Trophoblast cell (in vitro differentiated cells and primary cell): ENCODE results near the gene CACNA1I.

Experiments used
- DNase-seq, 2 donors: peaks; one replicate each; pipeline ENCODE4 v3.0.0-alpha.2; 2016
- H2AFZ ChIP-seq: 2 replicates; pipeline ENCODE4 v1.6.1; 2013; ENCODE audit warnings: low read length, moderate library complexity, mild to moderate bottlenecking; ENCODE audit not compliant: insufficient read depth, poor library complexity
- H2AK5ac ChIP-seq: 2 replicates; pipeline ENCODE4 v1.6.1; 2013; ENCODE audit warnings: mild to moderate bottlenecking, low read length
- H2BK120ac ChIP-seq: 2 replicates; pipeline ENCODE4 v1.6.1; 2013; ENCODE audit warnings: low read length, mild to moderate bottlenecking, moderate library complexity; ENCODE audit not compliant: insufficient read depth, poor library complexity
- H2BK12ac ChIP-seq: 2 replicates; pipeline ENCODE4 v1.6.1; 2013; ENCODE audit warnings: mild to moderate bottlenecking, low read length, moderate library complexity
- H2BK5ac ChIP-seq: 2 replicates; pipeline ENCODE4 v1.6.1; 2013; ENCODE audit warnings: low read length, low read depth, moderate library complexity, mild to moderate bottlenecking; ENCODE audit not compliant: poor library complexity
- H3K14ac ChIP-seq: 2 replicates; pipeline ENCODE4 v1.6.1; 2013; ENCODE audit warnings: mild to moderate bottlenecking, low read length
- H3K18ac ChIP-seq: 2 replicates; pipeline ENCODE4 v1.6.1; 2013; ENCODE audit warnings: mild to moderate bottlenecking, low read length
- H3K23ac ChIP-seq: 2 replicates; pipeline ENCODE4 v1.6.1; 2013; ENCODE audit warnings: low read length
- H3K27ac ChIP-seq: 2 replicates; pipeline ENCODE4 v1.5.1; 2013; ENCODE audit warnings: low read depth, mild to moderate bottlenecking, inconsistent platforms, low read length, moderate library complexity
- H3K27me3 ChIP-seq: 2 replicates; pipeline ENCODE4 v1.6.1; 2013; ENCODE audit warnings: inconsistent platforms, mild to moderate bottlenecking, low read length, moderate library complexity; ENCODE audit not compliant: insufficient read depth
- H3K36me3 ChIP-seq, 2 experiments: 1 replicate in 1 of 2; 2 replicates in 1 of 2; pipeline ENCODE4 v1.6.1; 2013; ENCODE audit warnings: low read length in 2 of 2, mild to moderate bottlenecking in 2 of 2, moderate library complexity in 1 of 2; ENCODE audit not compliant: insufficient read depth in 2 of 2, control insufficient read depth in 1 of 2
- H3K4ac ChIP-seq: 2 replicates; pipeline ENCODE4 v1.6.1; 2013; ENCODE audit warnings: low read depth, mild to moderate bottlenecking, low read length, moderate library complexity
- H3K4me1 ChIP-seq, 2 experiments: 1 replicate in 1 of 2; 2 replicates in 1 of 2; pipeline ENCODE4 v1.6.1; 2013; ENCODE audit warnings: low read length in 2 of 2, mild to moderate bottlenecking in 2 of 2, moderate library complexity in 1 of 2; ENCODE audit not compliant: insufficient read depth in 2 of 2, control insufficient read depth in 1 of 2
- H3K4me2 ChIP-seq: 2 replicates; pipeline ENCODE4 v1.6.1; 2013; ENCODE audit warnings: inconsistent platforms, mild to moderate bottlenecking, low read length, moderate library complexity
- H3K4me3 ChIP-seq: 2 replicates; pipeline ENCODE4 v1.5.1; 2013; ENCODE audit warnings: mild to moderate bottlenecking, low read depth, low read length, inconsistent platforms
- H3K79me1 ChIP-seq: one replicate; pipeline ENCODE4 v1.6.1; 2013; ENCODE audit warnings: low read length
- H3K79me2 ChIP-seq: 2 replicates; pipeline ENCODE4 v1.6.1; 2013; ENCODE audit warnings: low read length, mild to moderate bottlenecking; ENCODE audit not compliant: control insufficient read depth, insufficient read depth, poor library complexity
- H3K9ac ChIP-seq: 2 replicates; pipeline ENCODE4 v1.6.1; 2013; ENCODE audit warnings: mild to moderate bottlenecking, low read length
- H3K9me3 ChIP-seq: 2 replicates; pipeline ENCODE4 v1.6.1; 2013; ENCODE audit warnings: low read depth, mild to moderate bottlenecking, control low read depth, inconsistent platforms, low read length; ENCODE audit not compliant: insufficient read depth
- H4K12ac ChIP-seq: 2 replicates; pipeline ENCODE4 v1.6.1; 2013; ENCODE audit warnings: low read depth, mild to moderate bottlenecking, low read length, moderate library complexity
- H4K8ac ChIP-seq: 2 replicates; pipeline ENCODE4 v1.6.1; 2013; ENCODE audit warnings: low read depth, mild to moderate bottlenecking, low read length, moderate library complexity
- H4K91ac ChIP-seq: one replicate; pipeline ENCODE4 v1.6.1; 2013; ENCODE audit warnings: low read depth, mild to moderate bottlenecking, low read length, moderate library complexity
- WGBS: extraction: QIAGEN DNeasy Blood & Tissue Kit; methylation state at CpG from one replicate; pipeline ENCODE4 v1.1.7; 2013; ENCODE audit warnings: missing lambda C conversion rate; ENCODE audit not compliant: insufficient read length, insufficient coverage; ENCODE audit errors: extremely low coverage; 5-methylcytosine and 5-hydroxymethylcytosine counted together

CACNA1I gene

DNA sequence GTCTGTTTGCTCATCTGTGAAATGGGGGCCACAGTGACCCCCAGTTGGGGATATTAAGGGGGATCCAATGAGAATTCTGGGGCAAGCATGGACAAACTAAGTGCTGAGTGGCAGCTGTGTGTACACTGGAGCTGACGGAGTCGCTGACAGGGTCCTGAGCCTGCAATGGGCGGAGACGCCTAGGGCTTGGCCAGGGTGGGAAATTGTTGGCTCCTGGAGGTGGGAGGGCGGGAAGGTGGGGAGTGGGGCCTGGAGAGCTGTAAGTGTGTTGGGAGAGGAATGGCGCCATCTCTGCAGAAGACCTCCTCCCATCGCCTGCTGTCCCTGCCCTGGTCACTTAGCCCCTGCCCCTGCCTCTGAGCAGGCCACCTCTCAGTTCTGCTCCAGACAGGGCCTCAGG is 7.3 kb downstream of the CACNA1I start:
- no peak for DNase-seq
- Histone ChIP-seq H4K91ac (no peak overlapping the region), H3K4ac (no peak overlapping the region), H3K23ac (no peak overlapping the region), H3K14ac (no peak overlapping the region), H3K9me3 (peaks cover 2% of the 10 kb centered on the region), H3K79me1 (no peaks in the 10 kb centered on the region), H3K4me2 (no peak overlapping the region), H3K18ac (no peak overlapping the region), H2AK5ac (no peak overlapping the region), H2BK5ac (no peak overlapping the region), H4K8ac (no peak overlapping the region), H3K36me3 (no peaks in the 10 kb centered on the region), H4K12ac (no peak overlapping the region), H2BK120ac (no peak overlapping the region), H3K27ac (no peak overlapping the region), H2AFZ (no peak overlapping the region), H3K9ac (no peak overlapping the region), H3K4me1 (peaks cover 0 to 2% of the 10 kb centered on the region in 2 experiments), H2BK12ac (no peak overlapping the region), H3K79me2 (no peaks in the 10 kb centered on the region), H3K4me3 (no peak overlapping the region), H3K27me3 (no peaks in the 10 kb centered on the region)
- WGBS = no CpG with 5 or more reads among the region's 7 CpGs

DNA sequence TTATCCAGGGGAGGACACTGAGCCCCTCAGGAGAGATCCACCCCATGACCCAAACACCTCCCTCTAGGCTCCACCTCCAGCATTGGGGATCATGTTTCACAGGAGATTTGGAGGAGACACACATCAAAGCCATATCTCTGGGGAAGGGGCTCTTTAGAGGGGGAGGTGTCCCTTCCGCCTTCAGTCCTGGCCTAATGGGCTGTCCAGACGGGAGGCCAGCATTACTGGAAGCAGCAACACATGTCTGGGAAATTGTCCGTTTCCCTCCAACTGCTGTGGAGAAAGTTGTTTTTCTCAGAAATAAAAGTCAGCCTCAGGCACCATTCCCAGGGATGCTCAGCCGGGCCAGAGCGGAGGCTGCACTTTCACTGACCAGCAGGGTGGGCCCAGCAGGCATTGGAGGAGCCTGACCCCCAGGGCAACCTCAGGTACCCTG is 9.5 kb downstream of the CACNA1I start:
- Histone ChIP-seq H2BK120ac (no peak overlapping the region), H3K18ac (no peak overlapping the region), H2AK5ac (no peak overlapping the region), H3K14ac (no peak overlapping the region), H3K23ac (no peak overlapping the region), H3K79me1 (no peaks in the 10 kb centered on the region), H3K4me3 (no peak overlapping the region), H2BK12ac (no peak overlapping the region), H3K9ac (no peak overlapping the region), H2BK5ac (no peak overlapping the region), H3K4ac (no peak overlapping the region), H3K4me2 (no peak overlapping the region), H2AFZ (no peak overlapping the region), H4K12ac (no peak overlapping the region), H3K27me3 (no peaks in the 10 kb centered on the region), H3K4me1 (no peaks in the 10 kb centered on the region), H4K91ac (no peak overlapping the region), H4K8ac (no peak overlapping the region), H3K79me2 (no peaks in the 10 kb centered on the region), H3K36me3 (no peaks in the 10 kb centered on the region), H3K9me3 (peaks cover 2% of the 10 kb centered on the region), H3K27ac (no peak overlapping the region)
- no peak for DNase-seq
- no CpG with 5 or more reads among the region's 5 CpGs for WGBS

DNA sequence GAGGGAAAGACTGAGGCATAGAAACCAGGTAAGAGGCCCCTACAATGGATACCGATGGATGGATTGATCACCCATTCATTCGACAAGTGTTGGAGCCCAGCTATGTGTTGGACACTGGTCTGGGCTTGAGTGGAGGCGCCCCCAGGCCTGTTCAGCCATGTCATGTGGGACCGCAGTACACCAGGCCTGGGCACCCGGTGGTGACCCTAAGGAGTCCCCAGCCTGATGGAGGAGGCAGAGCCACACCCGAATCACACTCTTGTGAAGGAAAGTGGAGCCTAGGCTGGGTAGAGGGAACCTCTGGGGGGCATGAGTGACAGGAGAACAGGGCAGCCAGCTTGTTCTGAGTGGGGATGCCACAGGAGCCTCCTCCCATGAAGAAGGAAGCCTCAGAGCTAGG is 10.2 kb downstream of the CACNA1I start:
- DNase-seq = no peak
- no peak overlapping the region for H3K4me3 ChIP-seq
- H3K23ac ChIP-seq = no peak overlapping the region
- H4K91ac ChIP-seq = no peak overlapping the region
- no peak overlapping the region for H3K14ac ChIP-seq
- no peak overlapping the region for H2AK5ac ChIP-seq
- no peaks in the 10 kb centered on the region for H3K79me2 ChIP-seq
- H3K18ac ChIP-seq = no peak overlapping the region
- no peaks in the 10 kb centered on the region for H3K36me3 ChIP-seq
- H3K27ac ChIP-seq = no peak overlapping the region
- no peaks in the 10 kb centered on the region for H3K79me1 ChIP-seq
- no peak overlapping the region for H2BK5ac ChIP-seq
- H4K12ac ChIP-seq = no peak overlapping the region
- no CpG with 5 or more reads among the region's 6 CpGs for WGBS
- H3K27me3 ChIP-seq = no peaks in the 10 kb centered on the region
- H2AFZ ChIP-seq = no peak overlapping the region
- no peak overlapping the region for H3K4ac ChIP-seq
- H2BK120ac ChIP-seq = no peak overlapping the region
- no peak overlapping the region for H4K8ac ChIP-seq
- no peaks in the 10 kb centered on the region for H3K4me1 ChIP-seq
- peaks cover 2% of the 10 kb centered on the region for H3K9me3 ChIP-seq
- no peak overlapping the region for H2BK12ac ChIP-seq
- H3K4me2 ChIP-seq = no peak overlapping the region
- no peak overlapping the region for H3K9ac ChIP-seq

DNA sequence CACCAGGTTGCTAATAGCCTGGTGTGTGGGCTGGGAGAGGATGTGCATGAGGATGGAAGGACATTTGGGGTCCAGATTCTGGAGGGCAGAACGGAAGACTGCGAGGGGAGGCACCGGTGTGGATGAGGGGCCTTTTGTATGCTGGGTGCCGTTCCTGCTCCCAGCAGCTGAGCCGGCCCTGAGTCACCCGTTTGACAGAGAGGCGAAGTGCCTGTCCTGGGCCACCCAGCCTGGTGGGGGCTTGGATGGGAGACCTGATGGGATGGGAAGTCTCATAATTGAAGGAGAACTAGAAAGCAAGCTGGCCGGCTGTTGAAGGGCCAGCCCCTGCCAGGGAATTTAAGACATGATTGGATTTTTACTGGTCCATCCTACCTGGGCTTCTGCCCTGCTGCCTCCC is 10.8 kb downstream of the CACNA1I start:
- Histone ChIP-seq H3K36me3 (no peaks in the 10 kb centered on the region), H3K27me3 (no peaks in the 10 kb centered on the region), H2AK5ac (no peak overlapping the region), H4K12ac (no peak overlapping the region), H3K27ac (no peak overlapping the region), H3K9me3 (peaks cover 2% of the 10 kb centered on the region), H2AFZ (no peak overlapping the region), H3K4me1 (no peaks in the 10 kb centered on the region), H4K91ac (no peak overlapping the region), H2BK12ac (no peak overlapping the region), H2BK5ac (no peak overlapping the region), H4K8ac (no peak overlapping the region), H3K18ac (no peak overlapping the region), H3K4ac (no peak overlapping the region), H3K79me2 (no peaks in the 10 kb centered on the region), H3K79me1 (no peaks in the 10 kb centered on the region), H3K4me2 (no peak overlapping the region), H2BK120ac (no peak overlapping the region), H3K14ac (no peak overlapping the region), H3K4me3 (no peak overlapping the region), H3K23ac (no peak overlapping the region), H3K9ac (no peak overlapping the region)
- no CpG with 5 or more reads among the region's 8 CpGs for WGBS
- DNase-seq = no peak
